Activated CD8-positive, alpha-beta memory T cell treated with anti-CD3 and anti-CD28 coated beads, Interleukin-2, amount 10 ng/mL, durations not matched to agents 7 days and 5 days (primary cell): ENCODE results near the gene PHF21A. TPM values are rescaled to one million over a fixed set of nuclear protein-coding genes. Genes with fewer than 3 reads are reported as not detected.

Experiments used
- ATAC-seq: fragments of 150-1000 bp; cut with Tn5 transposase; one replicate; pipeline ENCODE4 v1.10.0; 2021; ENCODE audit warnings: moderate library complexity
- CTCF ChIA-PET: fragments of 350-600 bp; sonication (Branson Sonifier 250); formaldehyde crosslinking; loops from one replicate; lab custom pipeline; 2021; ENCODE audit warnings: antibody characterized with exemption; lab: Charles Lee
- DNase-seq: peaks from one replicate; pipeline ENCODE4 v3.0.0-alpha.2; 2020
- H3K27ac Mint-ChIP-seq: one replicate; pipeline ENCODE4 v1.8.0; 2021; ENCODE audit warnings: mild to moderate bottlenecking, mixed read lengths
- H3K27me3 Mint-ChIP-seq: one replicate; pipeline ENCODE4 v1.8.0; 2021; ENCODE audit warnings: mixed read lengths
- H3K36me3 Mint-ChIP-seq: one replicate; pipeline ENCODE4 v1.8.0; 2021; ENCODE audit warnings: mild to moderate bottlenecking, mixed read lengths
- H3K4me1 Mint-ChIP-seq: one replicate; pipeline ENCODE4 v1.8.0; 2021; ENCODE audit warnings: mixed read lengths
- H3K4me3 Mint-ChIP-seq: one replicate; pipeline ENCODE4 v1.8.0; 2021; ENCODE audit warnings: mild to moderate bottlenecking, moderate library complexity, mixed read lengths
- H3K9me3 Mint-ChIP-seq: one replicate; pipeline ENCODE4 v1.8.0; 2022; ENCODE audit warnings: low read depth, mixed read lengths
- total RNA-seq, 2 experiments: library from RNA; stranded (reverse); gene quantifications; one replicate each; pipeline ENCODE4 v1.2.3, GENCODE V29; 2021

Gene PHF21A
- total RNA-seq, 2 experiments from 2014 or later: 34.6 to 39.7 TPM

DNA sequence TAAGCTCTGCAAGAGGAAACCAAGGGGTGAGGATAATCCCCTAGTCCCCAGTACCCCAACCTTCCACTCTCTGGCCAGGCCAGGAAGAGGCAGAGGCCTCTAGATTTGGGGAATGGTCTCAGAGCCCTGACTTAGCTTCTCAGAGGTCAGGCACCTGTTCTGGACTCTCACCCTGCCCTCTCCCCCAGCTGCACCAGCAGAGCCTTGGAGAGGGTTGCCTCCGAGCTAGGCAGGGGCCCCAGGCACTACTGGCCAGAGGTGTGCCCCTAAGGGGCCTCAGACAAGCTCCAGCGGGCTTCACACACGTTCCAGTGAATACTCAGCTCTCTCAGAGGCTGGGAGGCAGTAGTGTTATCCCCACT, 222.2 kb downstream of the PHF21A start:
- no peaks in the 10 kb centered on the region for H3K9me3 Mint-ChIP-seq
- H3K36me3 Mint-ChIP-seq: no peaks in the 10 kb centered on the region
- peaks cover 3% of the 10 kb centered on the region for H3K4me1 Mint-ChIP-seq
- CTCF ChIA-PET: interaction anchor here (0.7 to 1.5 kb wide), 3 partner anchors 25 to 127 kb away, joined by 3 to 6 read pairs (median 4); no protein-coding TSS in a partner anchor
- no peak overlapping the region for H3K4me3 Mint-ChIP-seq
- ATAC-seq (no peak), DNase-seq (no peak)
- no peak overlapping the region for H3K27ac Mint-ChIP-seq
- peaks cover 26% of the 10 kb centered on the region for H3K27me3 Mint-ChIP-seq

DNA sequence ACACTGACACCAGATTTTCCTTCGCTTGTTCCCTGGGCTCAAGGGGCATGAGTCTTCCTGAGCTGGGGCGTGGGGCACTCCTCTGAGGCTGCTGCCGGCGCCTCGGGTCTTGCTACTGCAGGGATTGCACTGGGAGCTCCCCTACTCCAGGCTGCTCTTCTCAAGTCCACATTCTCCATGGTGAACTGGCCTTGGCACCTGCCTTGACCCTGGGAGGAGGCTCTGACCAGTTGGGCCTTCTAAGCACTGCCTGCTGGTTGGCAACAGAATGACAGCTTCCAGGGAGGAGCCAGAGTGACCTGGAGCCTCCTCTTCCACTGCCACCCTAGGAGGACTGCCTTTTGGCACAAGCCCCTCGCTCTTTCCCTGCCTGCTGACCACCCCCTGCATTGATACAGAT, 223.7 kb downstream of the PHF21A start:
- ATAC-seq (no peak), DNase-seq (no peak)
- no peak overlapping the region for H3K4me3 Mint-ChIP-seq
- no peaks in the 10 kb centered on the region for H3K36me3 Mint-ChIP-seq
- CTCF ChIA-PET: interaction anchor here (1.0 to 1.5 kb wide), 2 partner anchors 24 to 126 kb away, joined by 3 to 4 read pairs; no protein-coding TSS in a partner anchor
- peaks cover 3% of the 10 kb centered on the region for H3K4me1 Mint-ChIP-seq
- no peak overlapping the region for H3K27ac Mint-ChIP-seq
- peaks cover 26% of the 10 kb centered on the region for H3K27me3 Mint-ChIP-seq
- no peaks in the 10 kb centered on the region for H3K9me3 Mint-ChIP-seq

DNA sequence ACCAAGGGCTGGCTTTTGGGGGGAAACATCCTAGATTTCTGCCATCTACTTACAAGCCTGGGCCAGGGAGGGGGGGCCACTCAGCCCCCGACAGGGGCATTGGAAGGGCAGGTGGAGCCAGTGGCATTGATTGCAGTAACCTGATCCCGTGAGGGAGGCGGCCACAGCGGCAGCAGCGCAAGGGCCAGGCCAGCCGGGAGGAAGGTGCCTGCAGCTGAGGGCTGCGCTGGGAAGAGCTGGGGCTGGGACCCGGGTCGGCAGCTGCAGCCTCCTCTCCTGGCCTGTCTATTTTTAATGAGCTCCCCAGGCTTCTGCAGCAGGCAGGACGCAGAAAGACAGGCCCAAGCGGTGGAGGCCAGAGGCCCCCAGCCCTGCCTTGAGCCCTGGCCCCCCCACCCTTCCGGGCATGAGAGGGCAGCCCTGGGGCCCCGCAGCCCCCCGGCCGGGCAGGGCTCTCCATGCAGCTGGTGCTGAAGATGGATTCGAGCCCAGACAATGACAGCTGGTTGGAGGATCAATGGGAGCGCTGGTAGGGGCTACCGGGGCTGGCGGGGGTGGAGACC, 224.8 kb downstream of the PHF21A start:
- Mint-ChIP-seq H3K4me1 (peaks cover 3% of the 10 kb centered on the region), H3K9me3 (no peaks in the 10 kb centered on the region), H3K27me3 (peaks cover 24% of the 10 kb centered on the region), H3K27ac (no peak overlapping the region), H3K36me3 (no peaks in the 10 kb centered on the region), H3K4me3 (no peak overlapping the region)
- no peak for ATAC-seq
- DNase-seq: no peak
- CTCF ChIA-PET: no interaction called here

GRCh38 chr11:45895553-45896259, 225.5 kb downstream of the PHF21A start:
- Mint-ChIP-seq H3K4me1 (peaks cover 3% of the 10 kb centered on the region), H3K27me3 (peaks cover 16% of the 10 kb centered on the region), H3K9me3 (no peaks in the 10 kb centered on the region), H3K36me3 (no peaks in the 10 kb centered on the region), H3K4me3 (no peak overlapping the region), H3K27ac (no peak overlapping the region)
- no peak for ATAC-seq
- no peak for DNase-seq
- CTCF ChIA-PET: no interaction called here

DNA sequence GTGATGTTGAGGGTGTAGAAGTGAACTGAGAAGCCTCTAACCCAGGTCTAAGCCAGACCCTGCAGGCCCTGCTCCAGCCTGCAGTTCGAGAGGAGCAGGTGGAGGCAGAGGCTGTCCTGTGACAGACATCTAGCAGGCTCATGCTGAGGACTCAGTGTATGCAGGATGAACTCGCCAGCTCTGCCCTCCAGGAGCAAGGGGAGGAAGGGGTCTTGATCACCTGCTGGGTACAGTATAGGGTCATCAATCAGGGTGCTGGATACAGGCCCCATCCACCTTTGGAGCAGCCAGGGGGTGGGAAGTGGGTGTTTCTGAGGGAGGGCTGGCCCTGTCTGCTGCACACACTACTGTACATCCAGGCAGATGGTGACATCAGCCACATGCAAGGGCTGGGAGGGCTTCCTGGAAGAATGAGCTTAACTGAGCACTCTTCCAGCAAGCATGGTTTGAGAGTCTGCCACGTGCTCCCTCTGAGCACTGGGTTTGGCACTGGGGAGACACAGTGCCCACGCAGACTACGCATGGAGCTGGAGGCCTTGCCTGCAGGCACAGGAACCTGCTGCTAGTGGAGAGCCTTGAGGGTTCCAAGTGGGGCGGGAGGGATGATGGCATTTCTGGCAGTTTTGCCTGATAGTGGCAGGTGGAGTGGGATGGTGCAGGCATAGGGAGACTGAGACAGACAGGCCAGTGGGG, 226.6 kb downstream of the PHF21A start:
- Mint-ChIP-seq H3K4me1 (no peaks in the 10 kb centered on the region), H3K27me3 (peaks cover 12% of the 10 kb centered on the region), H3K4me3 (no peak overlapping the region), H3K9me3 (no peaks in the 10 kb centered on the region), H3K27ac (no peak overlapping the region), H3K36me3 (no peaks in the 10 kb centered on the region)
- DNase-seq (no peak), ATAC-seq (no peak)
- CTCF ChIA-PET: no interaction called here

- no peaks in the 10 kb centered on the region for H3K4me1 Mint-ChIP-seq
- CTCF ChIA-PET: no interaction called here
- DNase-seq: no peak
Measured at GRCh38 chr11:45892856-45893255, 228.4 kb downstream of the PHF21A start.

GRCh38 chr11:45890886-45891550, 230.2 kb downstream of the PHF21A start:
- ATAC-seq (no peak), DNase-seq (no peak)
- CTCF ChIA-PET: interaction anchor here (1.0 kb wide), 1 partner anchor 74 kb away, joined by 3 read pairs; no protein-coding TSS in a partner anchor
- Mint-ChIP-seq H3K4me3 (no peak overlapping the region), H3K4me1 (no peaks in the 10 kb centered on the region), H3K27ac (no peak overlapping the region), H3K9me3 (no peaks in the 10 kb centered on the region), H3K27me3 (no peaks in the 10 kb centered on the region), H3K36me3 (no peaks in the 10 kb centered on the region)

More at GRCh38 chr11:45892856-45893255, 228.4 kb downstream of the PHF21A start:
- H3K36me3 Mint-ChIP-seq: no peaks in the 10 kb centered on the region
- ATAC-seq: no peak
- H3K4me3 Mint-ChIP-seq: no peak overlapping the region
- no peak overlapping the region for H3K27ac Mint-ChIP-seq
- no peaks in the 10 kb centered on the region for H3K9me3 Mint-ChIP-seq
- peaks cover 3% of the 10 kb centered on the region for H3K27me3 Mint-ChIP-seq

- H3K36me3 Mint-ChIP-seq: no peaks in the 10 kb centered on the region
- no peak overlapping the region for H3K4me3 Mint-ChIP-seq
- no peaks in the 10 kb centered on the region for H3K27me3 Mint-ChIP-seq
- CTCF ChIA-PET: no interaction called here
- DNase-seq (no peak), ATAC-seq (no peak)
- H3K27ac Mint-ChIP-seq: no peak overlapping the region
- H3K4me1 Mint-ChIP-seq: peaks cover 3% of the 10 kb centered on the region
- no peaks in the 10 kb centered on the region for H3K9me3 Mint-ChIP-seq
Measured at GRCh38 chr11:45889966-45890365, 231.3 kb downstream of the PHF21A start.

- Mint-ChIP-seq H3K9me3 (no peaks in the 10 kb centered on the region), H3K4me3 (no peak overlapping the region), H3K36me3 (no peaks in the 10 kb centered on the region), H3K27me3 (no peaks in the 10 kb centered on the region), H3K4me1 (peaks cover 8% of the 10 kb centered on the region), H3K27ac (no peak overlapping the region)
- DNase-seq: no peak
- CTCF ChIA-PET: no interaction called here
- no peak for ATAC-seq
Measured at GRCh38 chr11:45889555-45889954, 231.7 kb downstream of the PHF21A start.

GRCh38 chr11:45887587-45887986, 233.7 kb downstream of the PHF21A start:
- CTCF ChIA-PET: no interaction called here
- ATAC-seq (no peak), DNase-seq (no peak)
- Mint-ChIP-seq H3K27me3 (no peaks in the 10 kb centered on the region), H3K36me3 (no peaks in the 10 kb centered on the region), H3K4me1 (peaks cover 9% of the 10 kb centered on the region), H3K4me3 (no peak overlapping the region), H3K9me3 (no peaks in the 10 kb centered on the region), H3K27ac (no peak overlapping the region)

DNA sequence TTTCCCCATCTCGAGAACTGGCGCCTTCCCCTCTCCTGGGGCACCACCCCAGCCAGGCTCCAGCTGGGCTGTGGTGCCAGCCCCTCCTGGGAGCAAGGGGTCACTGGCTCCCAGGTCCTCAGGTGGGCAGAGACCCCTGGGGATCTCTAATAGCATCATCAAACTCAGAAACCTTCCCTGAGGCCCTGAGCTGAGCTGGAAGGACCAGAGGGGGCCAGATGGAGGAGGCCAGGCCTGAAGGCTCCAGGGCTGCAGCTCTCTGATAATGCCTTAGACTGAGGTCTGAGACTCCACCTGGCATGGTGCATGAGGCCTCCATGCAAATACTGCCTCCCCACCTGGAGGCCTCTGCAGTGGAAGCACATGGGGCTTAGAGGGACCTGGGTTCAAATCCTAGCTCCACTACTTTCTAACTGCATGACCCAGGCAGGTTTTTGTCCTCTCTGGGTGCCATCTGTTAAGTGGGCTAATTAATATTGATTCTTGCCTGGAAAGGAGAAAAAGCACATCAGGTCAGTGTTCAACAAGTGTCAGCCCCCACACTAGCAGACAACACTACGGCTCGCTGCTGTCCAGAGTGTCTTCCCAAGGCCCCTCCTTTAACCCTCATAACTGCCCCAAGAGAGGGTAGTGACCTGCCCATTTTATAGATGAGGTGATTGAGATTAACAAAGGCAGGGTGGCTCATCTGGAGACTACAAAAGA, 234.3 kb downstream of the PHF21A start:
- ATAC-seq (no peak), DNase-seq (no peak)
- H3K4me3 Mint-ChIP-seq: no peak overlapping the region
- no peaks in the 10 kb centered on the region for H3K27me3 Mint-ChIP-seq
- CTCF ChIA-PET: no interaction called here
- peaks cover 9% of the 10 kb centered on the region for H3K4me1 Mint-ChIP-seq
- no peaks in the 10 kb centered on the region for H3K36me3 Mint-ChIP-seq
- no peak overlapping the region for H3K27ac Mint-ChIP-seq
- H3K9me3 Mint-ChIP-seq: no peaks in the 10 kb centered on the region

- DNase-seq: no peak
- Mint-ChIP-seq H3K9me3 (no peaks in the 10 kb centered on the region), H3K27ac (no peak overlapping the region), H3K4me1 (peaks cover 9% of the 10 kb centered on the region), H3K36me3 (no peaks in the 10 kb centered on the region), H3K4me3 (no peak overlapping the region), H3K27me3 (no peaks in the 10 kb centered on the region)
- ATAC-seq: no peak
- CTCF ChIA-PET: interaction anchor here (1.0 kb wide), 1 partner anchor 120 kb away, joined by 3 read pairs; no protein-coding TSS in a partner anchor
Measured at GRCh38 chr11:45885921-45886721, 235.1 kb downstream of the PHF21A start.
